Muscle of back (tissue), 11 donors: Measurements from ENCODE around the gene LANCL2. TPM values are rescaled to one million over a fixed set of nuclear protein-coding genes. Genes with fewer than 3 reads are reported as not detected.
A peak's percentile ranks its signal among the peaks of the same experiment; 100 is the strongest.
"Not testable (repeated sequence)": the region's sequence is repeated elsewhere in the genome, so short reads cannot be mapped to it uniquely, and the experiment has no call there.

ENCODE experiments used
- DNase-seq, 3 donors: peaks; one replicate each; pipeline versions ENCODE4 v3.0.0 to v3.0.0-alpha.2; 2013
- polyA plus RNA-seq, 10 donors: library from polyadenylated mRNA; unstranded; fragments of 120-200 nt; gene quantifications; one replicate each; pipeline ENCODE4 v1.2.1, GENCODE V29; 2013; ENCODE audit not compliant: insufficient read length in 10 of 10

The LANCL2 gene
- polyA plus RNA-seq, 10 donors: 14.0 to 21.7 (median 16.5) TPM

DNA sequence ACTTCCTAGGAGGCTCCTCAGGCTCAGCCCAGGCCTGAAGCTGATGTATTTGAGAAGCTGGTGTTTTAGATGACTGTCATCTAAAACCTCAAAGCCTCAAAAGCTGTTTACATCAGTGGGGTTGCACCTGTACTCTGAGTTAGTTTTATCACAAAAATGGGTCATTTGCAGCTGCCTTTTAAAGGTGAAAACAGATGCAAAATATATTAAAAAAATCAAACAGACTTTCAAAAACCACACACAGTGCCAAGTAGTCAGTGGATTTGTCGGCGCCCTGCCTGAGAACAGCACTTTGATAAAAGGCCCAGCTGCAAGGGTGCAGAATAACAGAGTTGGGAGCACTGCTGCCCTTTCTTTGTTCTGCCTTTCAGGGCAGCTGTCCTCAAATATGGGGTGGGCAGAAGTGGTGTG is 104.1 kb downstream of the LANCL2 start:
- no peak for DNase-seq

- no peak for DNase-seq
Measured at GRCh38 chr7:55469721-55470120, 104.6 kb downstream of the LANCL2 start.

DNA sequence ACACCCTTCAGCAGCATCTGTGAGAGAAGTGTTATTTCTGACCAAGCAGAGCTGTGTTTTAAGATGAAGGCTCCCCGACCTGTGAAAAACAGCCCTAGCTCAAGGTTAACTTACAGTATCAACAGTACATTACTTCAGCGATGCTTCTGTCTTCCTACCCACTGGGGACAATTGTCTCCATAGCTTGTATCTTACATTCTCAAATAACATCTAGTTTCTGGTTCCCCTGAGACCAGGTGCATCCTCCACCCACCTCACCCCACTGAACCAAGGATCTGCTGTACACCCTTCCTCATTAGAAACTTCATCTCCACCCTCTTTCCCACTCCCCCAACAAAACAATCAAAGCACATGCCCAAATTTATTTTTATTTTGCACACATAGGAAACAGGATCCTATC is 105.1 kb downstream of the LANCL2 start:
- DNase-seq: no peak

DNA sequence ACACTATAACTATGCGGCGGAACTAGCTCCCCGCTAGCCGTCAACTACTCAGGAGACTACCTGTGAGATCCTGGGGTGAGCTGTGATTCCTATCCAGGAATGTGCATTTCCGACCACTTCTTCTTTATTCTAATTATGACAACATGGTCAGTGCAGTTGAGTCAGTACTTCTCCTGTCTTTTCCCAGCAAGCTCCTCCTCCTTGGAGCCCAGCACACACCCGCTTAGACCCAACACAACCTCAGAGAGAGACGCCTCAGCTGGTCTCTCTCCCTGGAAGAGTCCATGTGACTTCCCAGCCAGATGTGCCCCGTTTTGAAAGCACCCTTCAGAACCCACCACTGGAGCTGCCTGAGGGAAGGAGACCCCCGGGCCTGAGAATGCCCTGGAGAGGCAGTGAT is 106.5 kb downstream of the LANCL2 start:
- DNase-seq: not testable (repeated sequence)

- DNase-seq: not testable (repeated sequence)
Measured at GRCh38 chr7:55472406-55472805, 107.3 kb downstream of the LANCL2 start.

DNA sequence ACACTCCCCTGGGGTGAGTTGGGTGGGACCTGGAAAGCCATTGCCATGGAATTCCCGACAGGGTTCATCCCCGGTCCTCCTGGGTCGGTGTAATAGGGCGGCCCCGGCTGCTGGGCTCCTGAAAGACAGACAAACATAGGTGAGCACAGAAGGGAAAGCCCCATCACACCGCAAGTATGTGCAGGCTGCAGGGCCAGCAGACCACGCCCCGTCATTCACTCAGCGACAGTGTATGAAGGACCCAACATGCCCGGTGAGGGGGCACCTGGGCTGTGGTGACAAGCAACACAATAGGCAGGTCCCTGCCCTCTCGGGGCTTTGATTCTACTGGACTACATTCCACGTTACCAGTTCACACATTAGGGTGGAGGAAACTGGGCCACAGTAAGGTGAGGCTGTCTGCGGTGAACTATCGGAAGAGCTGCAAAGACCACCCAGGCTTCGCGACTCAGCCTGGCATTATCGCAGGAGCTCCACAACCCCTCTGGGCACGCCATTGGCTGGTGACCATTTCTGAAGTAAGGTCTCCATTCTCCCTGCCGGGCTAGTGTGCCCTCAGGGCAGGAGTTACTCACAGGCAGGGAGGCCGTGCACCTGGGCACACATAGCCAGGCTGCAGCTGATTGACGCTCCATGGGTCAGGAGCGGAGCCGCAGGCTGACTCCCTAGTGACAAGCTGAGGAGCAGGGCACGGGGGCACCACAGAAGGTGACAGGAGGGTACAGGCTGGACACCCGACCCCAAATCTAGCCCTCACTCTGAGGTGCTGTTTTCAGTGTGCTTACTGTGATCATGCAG is 108.0 kb downstream of the LANCL2 start:
- no peak for DNase-seq

GRCh38 chr7:55473932-55474331 is 108.8 kb downstream of the LANCL2 start:
- no peak for DNase-seq

- DNase-seq: no peak
Measured at GRCh38 chr7:55474944-55475854, 110.1 kb downstream of the LANCL2 start.

DNA sequence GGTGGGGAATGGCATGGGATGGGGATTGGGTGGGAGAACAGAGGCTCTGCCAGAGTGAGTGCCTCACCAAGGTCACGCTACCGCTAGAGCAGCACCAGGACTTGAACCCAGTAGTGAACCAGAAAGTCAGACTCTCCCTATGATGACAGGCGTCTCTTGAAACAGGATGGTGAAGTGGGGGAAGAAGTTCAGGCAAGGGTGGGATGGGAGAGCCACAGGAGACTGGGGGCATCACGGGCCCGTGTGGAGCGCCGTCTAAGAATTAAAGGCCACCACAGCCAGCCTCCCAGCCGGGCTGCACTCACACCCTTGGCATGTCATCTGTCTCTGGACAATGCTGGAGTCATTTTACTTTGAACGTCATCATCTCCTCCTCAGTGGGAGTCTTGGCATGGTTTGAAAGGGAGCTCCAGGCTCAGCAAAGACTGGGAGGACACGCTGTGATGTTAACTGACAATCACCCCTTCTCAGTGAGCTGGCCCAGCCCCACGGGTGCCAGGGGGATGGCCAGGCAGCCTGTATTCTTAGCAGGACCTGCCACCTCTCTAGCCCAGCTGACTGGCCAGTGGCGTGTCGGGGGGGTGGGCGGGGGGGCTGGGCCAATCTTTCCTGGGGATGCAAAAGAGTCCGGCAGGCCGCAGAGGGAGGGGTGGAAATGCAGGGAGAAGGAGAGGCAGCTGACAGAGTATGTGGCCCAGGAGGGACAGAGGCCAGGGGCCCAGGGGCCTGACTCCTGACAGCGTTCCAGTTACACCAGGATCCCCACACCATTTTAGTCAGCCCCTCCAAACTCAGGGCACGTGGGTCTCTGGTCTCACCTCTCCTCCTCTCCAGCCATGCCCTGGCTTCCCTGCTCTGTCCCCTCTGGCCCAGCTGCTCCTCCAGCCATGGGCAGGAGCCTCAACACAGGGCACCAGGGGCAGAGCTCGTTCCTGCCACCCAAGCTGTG is 111.0 kb downstream of the LANCL2 start:
- peak in 1 of 3 donors; percentile 27 for DNase-seq

GRCh38 chr7:55476852-55477780 is 112.0 kb downstream of the LANCL2 start:
- DNase-seq: no peak

- DNase-seq: peak in 2 of 3 donors; percentile 27 to 73
Measured at GRCh38 chr7:55477781-55478374, 112.7 kb downstream of the LANCL2 start.

DNA sequence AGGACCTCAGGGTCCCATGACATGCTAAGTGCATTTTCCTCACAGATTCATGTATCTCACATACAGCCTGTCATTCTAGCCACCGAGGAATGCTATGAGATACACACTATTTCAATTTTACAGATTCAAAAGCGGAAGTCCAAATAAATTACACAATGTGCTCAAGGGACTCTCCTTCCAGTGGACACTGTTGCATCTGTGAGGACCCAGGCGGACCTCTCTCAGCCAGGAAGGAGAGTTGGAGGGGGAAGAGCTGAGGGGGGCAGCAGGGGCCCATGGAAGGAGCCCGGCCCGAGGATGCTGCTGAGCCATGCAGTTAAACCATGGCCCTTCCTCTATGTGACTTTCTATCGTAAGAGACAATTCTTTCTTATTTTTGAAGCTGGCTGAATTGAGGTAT is 113.6 kb downstream of the LANCL2 start:
- DNase-seq: peak in 1 of 3 donors; percentile 41

DNA sequence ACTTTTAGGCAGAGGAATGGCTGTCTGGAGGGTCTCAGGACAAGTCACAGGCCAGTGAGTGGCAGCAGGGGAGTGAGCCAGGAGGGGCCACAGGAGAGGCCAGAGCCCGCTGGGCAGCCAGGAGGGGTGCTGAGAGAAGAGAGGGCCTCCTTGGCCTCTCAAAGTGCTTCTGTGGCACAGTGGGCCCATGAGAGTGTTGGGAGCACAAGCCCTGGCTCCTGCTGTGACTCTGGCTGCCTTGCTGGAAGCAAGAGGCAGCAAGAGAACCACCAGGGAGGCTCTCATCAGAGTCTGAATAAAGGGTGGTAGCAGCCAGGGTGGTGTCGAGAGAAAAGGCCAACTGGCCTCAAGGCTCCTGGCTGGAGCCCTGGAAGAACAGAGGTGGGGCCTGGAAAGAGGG is 116.0 kb downstream of the LANCL2 start:
- no peak for DNase-seq

DNA sequence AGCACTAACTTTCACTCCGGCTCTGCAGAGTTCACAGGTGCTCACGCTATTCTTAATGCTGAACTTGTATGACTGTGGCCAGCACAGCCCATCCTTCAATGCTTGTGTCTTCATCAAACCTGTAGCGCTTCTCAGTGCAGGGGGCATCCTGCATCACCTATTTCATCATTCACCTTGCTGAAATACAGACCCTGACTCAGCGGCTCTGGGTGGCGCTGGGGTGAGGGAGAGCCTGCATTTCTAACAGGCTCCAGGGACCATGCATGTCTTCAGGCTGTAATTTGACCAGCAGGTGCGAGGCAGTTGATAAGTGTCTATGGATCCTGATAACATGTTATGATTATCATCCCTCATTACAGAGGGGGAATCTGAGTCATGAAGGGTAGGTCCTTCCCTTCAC is 117.9 kb downstream of the LANCL2 start:
- DNase-seq: no peak

Other genes with a start within 250 kb of the LANCL2 start
- 10 to 100 TPM; 23.9 to 29.3 (median 26.4) TPM for gene VOPP1, start 207.2 kb downstream of the LANCL2 start, polyA plus RNA-seq